Left renal cortex interstitium (tissue), 4 donors: ENCODE data around the gene COL4A3. TPM values are rescaled to one million over a fixed set of nuclear protein-coding genes. Genes with fewer than 3 reads are reported as not detected.

ENCODE experiments used
- DNase-seq, 4 donors: peaks; one replicate each; pipeline ENCODE4 v3.0.0-alpha.2; 2013; ENCODE audit warnings: low read depth in 4 of 4, low spot score in 2 of 4, missing footprints in 1 of 4
- polyA plus RNA-seq, 4 donors: library from polyadenylated mRNA; unstranded; fragments of 120-200 nt; gene quantifications; one replicate each; pipeline ENCODE4 v1.2.1, GENCODE V29; 2013; ENCODE audit not compliant: insufficient read length in 4 of 4

COL4A3 gene
- polyA plus RNA-seq, 4 donors, result 42.2 to 70.2 (median 56.6) TPM

DNA sequence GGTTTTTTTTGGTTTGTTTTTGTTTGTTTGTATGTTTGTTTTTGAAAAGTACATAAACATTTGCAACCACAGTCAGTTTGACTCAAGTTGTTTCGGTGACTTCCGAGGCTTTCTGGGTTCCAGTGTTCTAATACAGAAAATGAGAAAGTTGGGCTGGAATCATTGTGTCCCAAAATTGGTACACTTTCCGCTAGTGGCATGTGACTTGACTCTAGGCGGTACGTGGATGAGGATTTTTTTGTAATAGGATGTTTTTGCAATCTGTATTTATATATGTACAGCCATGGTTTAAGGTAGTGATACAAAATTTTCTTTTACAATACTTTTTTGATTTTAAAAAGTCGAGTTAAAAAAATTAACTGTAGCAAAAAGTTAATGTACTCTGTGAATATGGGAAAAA, 162.4 kb downstream of the COL4A3 start:
- no peak for DNase-seq

DNA sequence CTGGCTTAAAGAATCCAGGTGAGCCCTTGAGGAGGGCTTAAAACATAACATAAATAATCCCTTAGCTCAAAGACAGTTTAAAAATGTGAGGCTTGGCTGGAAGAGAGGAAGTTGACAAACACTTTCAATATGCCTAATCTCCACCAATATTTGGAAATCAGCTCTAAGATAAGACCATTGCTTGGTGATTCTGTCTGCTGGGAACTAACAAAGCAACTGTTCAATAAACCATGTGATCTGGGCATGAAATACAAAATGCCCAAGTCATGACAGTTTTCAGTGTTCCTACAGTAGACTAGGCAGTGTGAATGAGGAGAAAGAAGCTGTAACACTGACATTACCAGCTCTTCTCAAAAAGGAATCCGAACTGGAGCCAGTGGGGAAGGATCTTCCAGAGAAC, 171.3 kb downstream of the COL4A3 start:
- no peak for DNase-seq

DNA sequence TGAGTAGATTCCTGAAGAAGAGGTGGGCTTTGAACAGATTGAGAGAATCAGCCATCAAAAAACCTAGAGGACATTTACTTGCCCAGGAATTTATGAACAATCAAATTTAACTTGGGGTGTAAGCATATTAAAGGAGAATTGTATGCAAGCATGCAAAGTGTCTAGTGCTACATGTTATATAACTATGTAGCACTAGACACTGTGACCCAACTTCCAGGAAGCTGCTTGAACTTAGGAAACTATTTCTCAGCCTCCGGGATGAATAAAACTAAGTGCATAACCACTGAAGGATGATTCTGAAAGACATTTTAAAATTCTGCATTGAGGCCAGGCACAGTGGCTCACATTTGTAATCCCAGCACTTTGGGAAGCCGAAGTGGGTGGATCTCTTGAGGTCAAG, 173.0 kb downstream of the COL4A3 start:
- DNase-seq, result no peak

DNA sequence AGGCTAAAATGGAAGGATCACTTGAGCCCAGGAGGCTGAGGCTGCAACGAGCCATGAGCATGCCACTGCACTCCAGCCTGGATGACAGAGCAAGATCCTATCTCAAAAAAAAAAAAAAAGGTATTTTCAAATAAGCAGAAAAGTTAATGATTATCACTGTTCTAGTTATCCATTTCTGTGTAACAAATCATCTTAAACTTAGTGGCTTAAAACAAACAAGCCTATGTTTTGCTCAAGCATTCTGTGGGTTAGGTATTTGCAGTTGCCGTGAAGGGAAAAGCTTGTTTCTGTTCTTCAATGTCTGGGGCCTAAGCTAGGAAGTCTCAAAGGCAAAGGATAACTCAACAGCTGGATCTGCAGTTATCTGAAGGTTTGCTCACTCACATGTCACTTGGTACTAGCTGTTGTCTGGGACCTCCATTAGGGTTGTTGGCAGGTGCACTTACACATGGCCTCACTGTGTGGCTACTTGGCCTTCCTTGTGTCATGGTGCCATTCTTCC, 174.7 kb downstream of the COL4A3 start:
- DNase-seq, result no peak

DNA sequence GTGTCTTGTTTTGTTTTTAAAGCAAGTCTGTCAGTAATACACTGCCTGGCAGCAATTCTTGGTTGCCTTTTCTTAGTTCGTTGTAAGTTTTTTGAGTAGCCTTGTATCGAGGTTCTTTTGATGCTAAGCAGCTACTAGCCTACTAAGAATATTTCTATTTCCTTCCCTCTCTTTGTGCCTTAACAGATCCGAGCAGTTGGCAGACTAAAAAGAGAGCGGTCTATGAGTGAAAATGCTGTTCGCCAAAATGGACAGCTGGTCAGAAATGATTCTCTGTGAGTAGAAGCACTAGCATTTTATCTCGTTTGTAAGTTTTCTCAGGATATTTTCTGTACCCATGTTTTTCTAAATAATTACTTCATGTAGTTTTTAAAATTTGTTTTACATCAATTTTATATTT, 175.7 kb downstream of the COL4A3 start:
- DNase-seq, result no peak

- DNase-seq, result no peak
Observed at GRCh38 chr2:227341553-227341952, 177.1 kb downstream of the COL4A3 start.

DNA sequence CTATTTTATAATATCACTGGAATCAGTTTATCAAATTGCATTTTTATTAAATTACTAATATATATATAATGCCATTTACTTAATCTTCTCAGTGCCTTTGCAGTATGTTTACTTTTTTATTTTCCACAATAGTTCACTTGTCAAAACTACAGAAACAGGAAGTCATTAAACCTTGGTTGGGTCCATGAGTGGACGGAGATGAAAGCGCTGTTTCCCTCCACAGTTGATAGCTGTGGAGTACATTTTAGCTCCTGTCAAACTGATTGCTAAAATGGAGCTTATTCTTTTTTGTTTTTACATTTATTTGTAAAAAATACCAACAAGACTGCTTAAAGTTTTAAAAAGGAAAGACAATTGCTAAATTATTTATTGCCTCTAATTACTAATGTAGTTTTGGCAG, 179.8 kb downstream of the COL4A3 start:
- DNase-seq, result no peak

- DNase-seq, result no peak
Observed at GRCh38 chr2:227347117-227347516, 182.7 kb downstream of the COL4A3 start.

DNA sequence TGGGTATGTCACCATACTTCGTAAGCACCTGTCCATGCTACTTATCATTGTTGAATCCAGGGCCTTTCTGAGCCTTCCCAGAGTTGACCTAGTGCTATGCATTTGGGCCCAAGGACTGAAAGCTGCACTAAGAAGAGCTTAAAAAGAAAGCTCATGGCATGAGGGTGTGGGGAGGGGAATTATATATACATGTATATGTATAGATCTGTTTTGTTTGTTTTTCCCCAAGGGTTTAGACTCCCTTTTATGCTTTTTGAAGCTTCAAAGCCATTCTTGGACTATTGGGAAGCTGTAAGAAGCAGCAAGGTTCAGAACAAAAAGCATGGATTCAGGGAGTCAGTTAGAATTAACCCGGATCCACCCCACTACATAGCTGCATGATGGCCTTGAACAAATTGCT, 183.9 kb downstream of the COL4A3 start:
- no peak for DNase-seq

DNA sequence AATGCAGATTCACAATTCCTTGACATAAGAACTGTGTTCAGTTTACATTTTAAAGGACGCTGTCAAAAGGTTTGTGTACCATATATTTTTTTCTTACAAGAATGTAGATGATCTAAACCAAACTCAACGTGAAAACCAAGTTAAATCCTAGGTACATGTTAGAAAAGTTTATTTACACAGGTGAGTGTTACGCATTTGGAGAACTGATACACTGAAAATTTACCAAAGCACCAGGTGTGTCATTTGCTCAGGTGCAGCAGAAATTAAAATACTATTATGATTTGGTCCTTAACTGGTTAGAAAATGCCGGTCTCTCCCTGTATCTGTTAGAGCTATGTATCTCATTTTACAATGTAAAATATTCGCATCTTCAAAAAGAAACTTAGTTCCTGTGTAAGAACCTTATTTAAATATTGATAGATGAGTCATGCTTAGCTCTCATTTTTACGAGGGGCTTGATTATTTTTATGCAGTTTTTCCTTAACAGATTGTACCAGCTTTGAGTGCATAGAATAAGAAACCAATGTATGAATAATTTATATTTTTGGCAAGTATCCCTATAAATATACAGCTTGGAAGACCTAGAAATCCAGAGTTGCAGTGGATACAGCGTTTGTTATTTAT, 185.7 kb downstream of the COL4A3 start:
- DNase-seq, result no peak

DNA sequence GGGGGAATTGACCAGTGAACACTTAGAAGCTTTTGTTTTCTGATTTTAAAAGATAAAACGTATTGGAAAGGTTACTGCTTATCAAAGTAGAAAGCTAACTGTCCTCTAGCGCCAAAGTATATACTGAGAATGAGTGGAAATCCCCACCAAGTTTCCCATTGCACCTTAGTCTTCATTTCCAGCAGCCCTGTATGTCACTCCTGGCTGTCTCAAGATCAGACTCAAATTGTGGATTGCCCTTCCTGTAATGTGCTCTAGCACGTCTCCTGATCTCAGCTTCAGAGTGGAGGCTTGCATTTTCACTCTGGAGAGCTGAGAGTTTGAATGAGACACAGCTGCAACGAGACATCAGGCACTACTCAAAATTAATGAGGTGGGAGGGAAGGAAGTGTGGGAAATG, 187.2 kb downstream of the COL4A3 start:
- no peak for DNase-seq

DNA sequence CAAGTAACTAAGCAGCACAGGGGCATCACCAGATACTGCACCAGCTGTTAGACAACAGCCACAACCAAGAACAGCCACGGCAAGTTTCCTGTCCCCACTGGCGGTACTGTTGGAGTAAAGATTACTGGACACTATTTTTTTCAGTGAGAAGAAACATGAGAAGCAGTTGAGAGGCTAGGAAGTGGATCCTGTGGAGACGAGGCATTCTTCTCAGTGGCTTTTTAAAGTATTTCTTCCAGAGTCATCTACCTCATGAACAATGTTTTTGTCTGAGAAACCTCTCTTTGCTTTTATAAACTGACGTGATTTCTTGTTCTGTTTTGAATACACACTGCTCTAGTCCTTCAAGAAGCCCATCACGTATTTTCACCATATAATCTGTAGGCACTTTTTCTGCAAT, 195.9 kb downstream of the COL4A3 start:
- no peak for DNase-seq

- no peak for DNase-seq
Observed at GRCh38 chr2:227363756-227364155, 199.3 kb downstream of the COL4A3 start.

Other genes starting within 250 kb of the COL4A3 start
- 10 to 100 TPM; 44.2 to 59.5 (median 48.4) TPM for gene COL4A4, start 419 bp upstream of the COL4A3 start, polyA plus RNA-seq
- gene MFF, start 160.6 kb downstream of the COL4A3 start, polyA plus RNA-seq, result 100 to 1,000 TPM; 124 to 144 (median 134) TPM
- under 1 TPM; 0.06 to 0.13 (median 0.11) TPM for gene TM4SF20, start 214.7 kb downstream of the COL4A3 start, polyA plus RNA-seq
- not detected for gene SCYGR1, start 223.3 kb downstream of the COL4A3 start, polyA plus RNA-seq